Measurements from ENCODE around the gene RNASEH2B. TPM values are rescaled to one million over a fixed set of nuclear protein-coding genes. Genes with fewer than 3 reads are reported as not detected.

RNASEH2B gene
- total RNA-seq, 1 donor from 2014 or later, result 57.5 TPM

GRCh38 chr13:50867637-50867945 lies 42.0 kb upstream of the RNASEH2B start:
- Mint-ChIP-seq H3K9me3 (peaks cover 7% of the 10 kb centered on the region), H3K4me3 (no peak overlapping the region)

GRCh38 chr13:50871405-50871804 lies 38.2 kb upstream of the RNASEH2B start:
- H3K79me2 ChIP-seq (ENCODE audit: low read depth), result no peaks in the 10 kb centered on the region
- TF ChIP-seq EZH2 (IDR thresholded peaks at IDR 0.05) (no peak), EZH2phosphoT487 (IDR thresholded peaks at IDR 0.05) (no peak), CTCF (IDR thresholded peaks at IDR 0.05) (no peak)
- no peaks in the 10 kb centered on the region for H4K20me1 ChIP-seq (ENCODE audit: low read depth)
- no peak for DNase-seq (ENCODE audit: low spot score)
- H3K4me3 ChIP-seq, result no peak overlapping the region
- H3K9me3 ChIP-seq (ENCODE audit: low read depth), result no peaks in the 10 kb centered on the region
- H3K27me3 ChIP-seq, result no peaks in the 10 kb centered on the region
- peaks cover 6% of the 10 kb centered on the region for H3K4me1 ChIP-seq
- H3K4me2 ChIP-seq, result no peak overlapping the region
- peaks cover 15% of the 10 kb centered on the region for H3K4me1 Mint-ChIP-seq
- H3K9ac ChIP-seq, result no peak overlapping the region
- no peak overlapping the region for H2AFZ ChIP-seq (replicated peaks)
- no peaks in the 10 kb centered on the region for H3K36me3 ChIP-seq
- no peak overlapping the region for H3K27ac ChIP-seq
- H3K27ac Mint-ChIP-seq, result no peak overlapping the region
- H3F3A ChIP-seq (ENCODE audit: low read depth), result no peaks in the 10 kb centered on the region
- H3K36me3 Mint-ChIP-seq, result no peaks in the 10 kb centered on the region
- peaks cover 3% of the 10 kb centered on the region for H3K9me3 Mint-ChIP-seq
- no peak overlapping the region for H3K4me3 Mint-ChIP-seq
- no peaks in the 10 kb centered on the region for H3K27me3 Mint-ChIP-seq (ENCODE audit: insufficient read depth, low read depth)

More at GRCh38 chr13:50867637-50867945, 42.0 kb upstream of the RNASEH2B start:
- TF ChIP-seq CTCF (IDR thresholded peaks at IDR 0.05) (no peak), EZH2phosphoT487 (IDR thresholded peaks at IDR 0.05) (no peak), EZH2 (IDR thresholded peaks at IDR 0.05) (no peak)
- H3K27me3 Mint-ChIP-seq (ENCODE audit: insufficient read depth, low read depth), result no peaks in the 10 kb centered on the region
- Histone ChIP-seq H3K9me3 (ENCODE audit: low read depth) (peaks cover under 1% of the 10 kb centered on the region), H3K4me2 (no peak overlapping the region), H3K36me3 (no peaks in the 10 kb centered on the region), H3K4me1 (peaks cover 6% of the 10 kb centered on the region), H3K4me3 (no peak overlapping the region), H4K20me1 (ENCODE audit: low read depth) (no peaks in the 10 kb centered on the region), H2AFZ (replicated peaks) (peak overlapping the region; percentile 32), H3K79me2 (ENCODE audit: low read depth) (no peaks in the 10 kb centered on the region), H3K27ac (no peak overlapping the region), H3K9ac (no peak overlapping the region), H3K27me3 (no peaks in the 10 kb centered on the region), H3F3A (ENCODE audit: low read depth) (no peaks in the 10 kb centered on the region)
- DNase-seq (ENCODE audit: low spot score), result peak; percentile 17
- H3K36me3 Mint-ChIP-seq, result no peaks in the 10 kb centered on the region
- peaks cover 9% of the 10 kb centered on the region for H3K4me1 Mint-ChIP-seq
- H3K27ac Mint-ChIP-seq, result no peak overlapping the region

- Histone ChIP-seq H3K9ac (no peak overlapping the region), H3F3A (ENCODE audit: low read depth) (no peaks in the 10 kb centered on the region), H3K4me3 (no peak overlapping the region), H3K27me3 (no peaks in the 10 kb centered on the region), H3K4me1 (no peaks in the 10 kb centered on the region), H3K36me3 (no peaks in the 10 kb centered on the region), H2AFZ (replicated peaks) (no peak overlapping the region), H3K27ac (no peak overlapping the region), H3K79me2 (ENCODE audit: low read depth) (no peaks in the 10 kb centered on the region), H3K4me2 (no peak overlapping the region), H4K20me1 (ENCODE audit: low read depth) (no peaks in the 10 kb centered on the region), H3K9me3 (ENCODE audit: low read depth) (no peaks in the 10 kb centered on the region)
- H3K27ac Mint-ChIP-seq, result peak overlapping the region; percentile 91
- H3K4me3 Mint-ChIP-seq, result no peak overlapping the region
- TF ChIP-seq EZH2phosphoT487 (IDR thresholded peaks at IDR 0.05) (no peak), EZH2 (IDR thresholded peaks at IDR 0.05) (no peak), CTCF (IDR thresholded peaks at IDR 0.05) (no peak)
- peaks cover 6% of the 10 kb centered on the region for H3K4me1 Mint-ChIP-seq
- no peaks in the 10 kb centered on the region for H3K27me3 Mint-ChIP-seq (ENCODE audit: insufficient read depth, low read depth)
- peaks cover 3% of the 10 kb centered on the region for H3K9me3 Mint-ChIP-seq
- DNase-seq (ENCODE audit: low spot score), result no peak
- H3K36me3 Mint-ChIP-seq, result no peaks in the 10 kb centered on the region
Observed at GRCh38 chr13:50873467-50873866, 36.1 kb upstream of the RNASEH2B start.
